NOMO-1 (cell line): ENCODE data around the gene LBHD1.
"Not testable (repeated sequence)": the region's sequence is repeated elsewhere in the genome, so short reads cannot be mapped to it uniquely, and the experiment has no call there.

Experiments
- DNase-seq, 2 experiments: peaks; one replicate each; lab custom pipeline; 2025; ENCODE audit not compliant: unreplicated experiment in 2 of 2; lab: John Stamatoyannopoulos, UW

LBHD1 gene

DNA sequence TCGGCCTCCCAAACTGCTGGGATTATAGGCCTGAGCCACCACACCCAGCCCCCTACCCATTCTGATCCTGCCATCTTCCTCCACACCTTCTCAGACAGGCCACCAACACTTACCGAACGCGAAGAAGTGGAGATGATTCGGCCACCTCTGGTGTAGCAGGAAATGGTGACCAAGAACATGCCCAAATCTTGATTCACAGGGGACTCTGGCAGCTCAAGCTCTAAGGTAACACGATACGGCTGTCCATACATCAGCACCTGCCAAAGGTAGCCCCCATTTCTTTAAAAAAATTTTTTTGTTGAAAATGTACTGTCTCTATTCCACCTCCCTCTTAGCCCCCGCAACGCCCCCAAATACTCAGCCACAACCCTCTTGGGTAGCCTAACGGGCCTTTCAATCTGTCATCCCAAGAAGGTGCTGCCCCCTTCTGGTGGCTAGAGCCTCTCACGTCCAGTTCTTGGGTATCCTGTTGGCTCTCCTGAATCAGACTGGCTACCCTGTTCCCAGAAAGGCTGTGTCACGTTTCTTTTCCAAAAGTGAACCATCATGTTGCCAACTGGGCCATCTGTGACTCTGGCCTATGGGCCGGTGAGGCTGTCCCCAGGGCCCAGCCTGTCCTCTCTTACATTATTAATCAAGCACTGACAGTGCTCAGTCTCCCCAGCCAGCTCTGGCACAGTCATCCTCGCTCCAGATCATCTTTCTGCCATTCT, 22.5 kb upstream of the LBHD1 start:
- peak; percentile 46 to 53 for DNase-seq

DNA sequence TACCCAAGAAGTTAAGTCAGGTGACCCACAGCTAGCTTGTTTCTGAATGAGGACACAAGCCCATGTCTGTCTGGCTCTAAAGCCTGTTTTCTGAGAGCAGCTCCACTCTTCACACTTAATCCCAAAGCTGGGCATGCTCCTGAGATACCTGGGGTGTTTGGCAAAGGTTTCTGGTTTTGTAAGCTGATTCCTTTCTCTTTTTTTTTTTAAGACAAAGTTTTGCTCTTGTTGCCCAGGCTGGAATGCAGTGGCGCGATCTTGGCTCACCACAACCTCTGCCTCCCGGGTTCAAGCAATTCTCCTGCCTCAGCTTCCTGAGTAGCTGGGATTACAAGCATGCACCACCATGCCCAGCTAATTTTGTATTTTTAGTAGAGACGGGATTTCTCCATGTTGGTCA, 21.6 kb upstream of the LBHD1 start:
- DNase-seq, result not testable (repeated sequence)

DNA sequence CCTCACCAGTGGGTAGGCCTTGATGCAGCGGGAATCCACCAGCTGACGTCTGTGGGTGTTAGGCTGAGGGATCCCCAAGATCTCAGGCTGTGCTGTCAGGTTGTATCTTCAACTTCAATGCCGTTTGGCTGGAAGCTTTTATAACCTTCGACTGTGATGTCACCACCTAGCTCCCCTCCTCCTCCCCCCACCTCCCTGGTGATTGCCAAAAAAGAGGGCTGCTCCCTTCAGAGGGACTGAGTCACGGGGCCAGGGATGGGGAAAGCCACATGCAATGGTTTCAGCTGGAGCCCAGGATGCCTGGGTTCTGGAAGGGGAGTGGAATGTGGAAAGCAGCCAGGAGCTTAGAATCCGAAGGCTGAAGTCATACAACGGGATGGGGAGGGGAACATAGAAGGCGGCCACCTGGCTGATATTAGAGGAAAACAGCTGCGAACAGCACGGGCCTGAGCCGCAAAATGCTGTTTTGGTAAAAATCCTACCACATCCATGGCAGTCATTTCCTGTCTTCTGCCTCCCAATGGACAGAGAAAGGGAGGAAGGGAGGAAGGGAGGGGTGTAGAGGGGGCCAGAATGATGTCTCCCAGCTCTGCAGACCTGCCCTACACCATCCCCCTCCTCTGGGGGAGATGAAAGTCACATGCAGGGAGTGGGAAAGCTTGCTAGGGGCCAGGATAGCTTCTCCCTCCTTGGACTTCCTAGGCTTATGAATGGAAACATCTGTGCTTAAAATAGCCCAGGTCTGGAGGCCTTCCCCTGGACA, 17.5 kb upstream of the LBHD1 start, which contains the start of gene LRRN4CL:
LRRN4CL (minus strand) TSS at position 110 of the 763 bp plus-strand sequence. CDS start 1,022 bp downstream, outside the sequence.
- DNase-seq, result no peak

DNA sequence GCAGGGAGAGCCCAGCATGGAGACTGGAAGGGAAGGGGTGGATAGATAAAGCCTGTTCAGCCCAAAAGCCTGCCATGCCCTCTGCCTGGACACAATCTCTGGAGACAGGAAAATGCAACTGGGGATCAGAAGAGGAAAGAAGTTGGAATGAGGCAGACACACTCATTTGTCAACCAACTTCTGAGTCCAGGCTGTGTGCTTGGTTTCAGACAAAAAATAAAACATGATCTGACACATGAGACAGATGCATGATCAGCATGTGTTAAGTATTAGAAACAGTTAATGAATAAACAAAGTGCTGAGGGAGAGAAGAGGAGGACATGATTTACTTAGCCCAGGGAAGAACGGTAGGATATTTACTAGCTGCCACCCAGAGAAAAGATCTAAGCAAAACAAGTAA, 16.4 kb upstream of the LBHD1 start:
- DNase-seq, result no peak

DNA sequence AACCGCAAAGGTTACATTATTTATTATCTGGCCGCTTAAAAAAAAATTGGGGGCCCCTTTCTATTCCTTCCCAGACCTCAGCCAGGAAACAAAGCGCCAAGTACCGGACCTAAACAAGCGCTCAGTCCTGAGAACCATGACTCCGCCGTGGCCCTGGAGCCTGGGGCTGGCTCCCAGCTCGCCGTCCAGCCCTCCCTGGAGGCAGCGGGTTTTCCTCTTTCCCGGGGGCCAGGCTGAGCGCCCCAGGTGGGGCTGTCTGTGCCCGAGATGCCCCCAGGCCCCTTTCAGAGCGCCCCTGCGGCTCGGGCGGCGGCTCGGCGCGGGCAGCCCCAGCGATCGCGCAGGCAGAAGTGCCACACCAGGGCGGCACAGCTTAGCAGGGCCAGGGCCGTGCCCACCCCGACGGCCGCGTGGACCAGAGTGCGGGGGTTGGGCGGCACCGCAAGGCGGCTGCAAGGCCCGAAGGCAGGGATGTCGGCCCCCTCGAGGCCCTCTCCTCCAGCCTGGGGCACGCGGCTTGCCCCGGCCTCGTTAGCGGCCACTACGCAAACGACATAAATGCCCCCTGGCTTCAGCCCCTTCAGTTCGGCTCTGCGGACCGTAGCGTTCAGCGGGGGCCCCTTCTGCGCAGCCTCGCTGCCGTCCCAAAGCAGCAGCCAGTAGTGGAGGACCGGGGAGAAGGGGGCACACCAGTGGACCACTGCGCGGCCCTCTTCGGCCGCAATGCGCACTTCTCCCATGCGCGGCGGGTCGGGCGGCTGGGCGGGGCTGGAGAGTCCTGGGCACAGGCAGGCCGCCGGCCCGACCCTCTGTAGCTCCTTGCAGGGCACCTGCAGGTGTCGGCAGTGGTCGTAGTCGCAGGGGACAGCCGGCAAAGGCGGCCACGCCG, 15.7 kb upstream of the LBHD1 start:
- DNase-seq, result no peak

DNA sequence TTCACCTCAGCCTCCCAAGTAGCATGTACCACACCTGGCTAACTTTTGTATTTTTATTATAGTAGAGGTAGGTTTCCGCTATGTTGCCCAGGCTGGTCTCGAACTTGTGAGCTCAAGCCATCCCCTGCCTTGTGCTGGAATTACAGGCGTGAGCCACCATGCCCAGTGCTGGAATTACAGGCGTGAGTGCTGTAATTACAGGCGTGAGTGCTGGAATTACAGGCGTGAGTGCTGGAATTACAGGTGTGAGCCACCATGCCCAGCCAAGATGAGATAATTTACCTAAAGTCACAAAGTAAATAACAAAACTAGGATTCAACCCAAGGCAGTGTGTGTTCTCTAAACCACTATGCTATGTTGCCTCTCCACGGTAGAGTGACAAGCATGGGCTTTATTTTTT, 10.5 kb upstream of the LBHD1 start:
- no peak for DNase-seq

DNA sequence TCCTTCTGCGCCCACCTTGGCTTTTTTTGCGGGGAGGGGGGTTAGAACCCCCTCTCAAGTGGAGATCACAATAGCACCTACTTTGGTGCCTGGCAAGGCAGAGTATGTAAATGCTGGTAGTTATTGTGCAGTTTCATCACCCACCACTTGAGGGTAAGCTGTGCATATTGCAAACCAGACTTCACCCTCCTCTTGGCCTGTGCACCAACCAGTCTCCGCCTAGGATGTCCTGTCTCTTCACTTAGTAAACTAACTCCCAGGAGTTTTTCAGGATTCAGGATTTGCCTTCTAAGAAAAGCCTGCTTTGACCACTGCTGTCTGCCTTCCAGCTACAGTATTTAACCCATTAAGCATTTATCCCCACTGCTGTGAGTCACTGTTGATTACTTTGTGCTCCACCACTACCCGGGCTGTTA, 8.8 kb upstream of the LBHD1 start:
- DNase-seq, result peak; percentile 8 to 50

DNA sequence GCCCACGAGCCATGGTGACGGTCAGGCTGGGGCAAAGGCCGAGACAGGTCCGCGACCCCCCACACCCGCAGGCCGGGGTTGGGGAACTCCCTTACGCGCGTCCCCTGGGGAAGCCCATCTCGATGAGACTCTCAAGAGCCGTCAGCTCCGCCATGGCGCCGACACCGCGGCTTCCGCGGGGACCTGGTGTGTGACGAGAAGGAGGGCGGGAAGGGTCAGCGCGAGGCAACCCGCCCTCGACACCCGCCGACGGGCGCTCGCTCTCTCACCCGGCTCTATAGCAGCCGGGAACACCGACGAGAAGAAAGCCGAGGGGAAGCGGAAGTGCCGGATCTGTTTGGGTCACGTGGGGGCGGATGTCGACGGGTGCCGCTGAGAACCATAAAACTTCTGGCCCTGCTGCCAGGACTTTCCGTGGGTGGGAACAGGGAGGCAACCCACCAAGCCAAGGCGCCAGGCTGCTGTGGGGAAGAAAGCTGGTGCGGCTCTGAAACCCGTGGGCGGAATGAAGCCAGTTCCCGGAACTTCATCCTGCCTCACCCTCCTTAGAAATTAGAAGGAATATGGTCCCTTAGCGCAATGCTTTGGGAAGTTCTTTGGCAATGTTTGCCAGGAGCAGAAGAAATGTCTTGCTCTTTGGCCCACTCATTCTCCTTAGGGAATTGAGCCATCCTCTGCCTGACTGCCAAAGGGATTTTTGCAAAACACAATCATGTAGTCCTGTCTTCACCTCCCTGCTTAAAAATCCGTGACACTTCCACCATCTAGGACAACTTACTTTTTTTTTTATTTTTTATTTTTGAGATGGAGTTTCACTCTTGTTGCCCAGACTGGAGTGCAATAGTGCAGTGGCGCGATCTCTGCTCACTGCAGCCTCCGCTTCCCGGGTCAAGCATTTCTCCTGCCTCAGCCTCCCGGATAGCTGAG, 7.0 kb upstream of the LBHD1 start, which contains the start of gene UBXN1:
UBXN1 (minus strand) TSS at position 304 of the 927 bp plus-strand sequence; CDS start at position 154, 150 bp downstream.
- peak; percentile 86 to 88 for DNase-seq

DNA sequence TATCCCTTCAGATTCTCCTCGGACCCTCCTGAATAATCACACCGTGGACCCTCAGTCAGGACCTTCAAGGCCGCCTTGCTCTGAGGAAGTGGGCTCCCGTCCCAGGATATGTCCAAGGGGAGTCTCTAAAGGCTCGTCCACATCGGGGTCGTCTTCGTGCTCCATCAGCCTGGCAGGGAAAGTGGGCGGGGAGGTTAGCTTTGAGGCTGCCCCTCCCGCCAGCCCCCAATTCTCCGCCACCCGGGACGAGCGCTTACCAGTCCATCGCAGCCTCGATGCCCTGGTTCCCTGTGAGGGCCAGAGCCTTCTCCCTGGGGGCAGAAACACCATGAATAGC, 6.3 kb upstream of the LBHD1 start:
- no peak for DNase-seq

DNA sequence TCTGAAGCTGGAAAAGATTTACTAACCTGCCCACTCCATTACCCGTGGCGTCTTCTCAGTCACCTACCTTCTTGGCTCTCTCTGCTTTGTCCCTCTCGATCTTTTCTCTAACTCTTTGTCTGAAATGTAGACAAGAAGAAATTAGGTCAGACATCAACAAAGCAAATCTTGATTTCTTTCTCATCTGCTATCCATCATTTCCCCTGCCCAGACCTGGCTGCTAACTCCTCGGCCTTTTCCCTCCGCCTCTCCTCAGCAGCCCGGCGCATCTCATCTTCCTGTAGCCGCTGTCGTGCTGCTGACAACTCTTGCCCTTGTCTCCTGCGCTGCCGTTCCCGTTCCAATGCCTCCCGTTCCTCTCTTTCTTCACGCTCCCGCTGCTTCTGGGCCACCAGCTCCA, 5.6 kb upstream of the LBHD1 start:
- DNase-seq, result no peak

DNA sequence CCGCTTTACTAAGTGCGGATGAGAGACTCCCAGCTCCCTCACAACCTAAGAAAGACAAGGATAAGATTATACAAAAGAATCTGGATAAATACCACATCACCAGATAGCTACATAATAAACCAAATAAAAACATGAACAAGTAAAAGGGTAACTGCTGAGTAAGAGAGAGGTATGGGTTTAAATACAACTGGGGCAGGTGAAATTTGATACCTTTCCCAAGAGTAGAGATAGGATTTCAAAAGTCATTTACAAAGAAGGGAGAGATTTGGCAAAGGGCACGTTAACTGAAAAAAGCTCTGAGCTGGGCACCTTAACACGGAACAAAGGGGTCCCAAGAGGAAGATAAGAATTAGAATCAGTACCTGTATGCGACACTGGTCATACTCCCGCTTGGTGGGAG, 5.1 kb upstream of the LBHD1 start:
- no peak for DNase-seq

DNA sequence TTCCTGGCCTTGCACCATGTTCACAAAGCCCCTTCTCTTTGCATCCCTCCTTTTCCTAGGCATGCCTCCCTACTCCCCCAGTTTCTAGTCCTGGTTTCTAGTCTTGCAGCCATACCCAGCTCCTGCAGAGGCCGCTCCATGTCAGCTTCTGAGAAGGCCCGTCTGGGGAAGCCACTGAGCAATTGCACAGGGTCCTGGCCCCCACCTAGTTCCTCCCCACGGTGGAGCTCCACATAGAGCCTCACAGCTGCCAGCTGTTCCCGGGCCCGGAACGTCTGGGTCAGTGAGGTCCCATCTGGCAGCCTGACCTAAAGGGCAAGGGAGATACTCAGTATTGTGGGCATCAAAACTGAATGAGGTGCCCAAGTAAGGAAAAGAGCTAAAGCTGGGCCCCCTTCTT, 4.6 kb upstream of the LBHD1 start:
- DNase-seq, result no peak

DNA sequence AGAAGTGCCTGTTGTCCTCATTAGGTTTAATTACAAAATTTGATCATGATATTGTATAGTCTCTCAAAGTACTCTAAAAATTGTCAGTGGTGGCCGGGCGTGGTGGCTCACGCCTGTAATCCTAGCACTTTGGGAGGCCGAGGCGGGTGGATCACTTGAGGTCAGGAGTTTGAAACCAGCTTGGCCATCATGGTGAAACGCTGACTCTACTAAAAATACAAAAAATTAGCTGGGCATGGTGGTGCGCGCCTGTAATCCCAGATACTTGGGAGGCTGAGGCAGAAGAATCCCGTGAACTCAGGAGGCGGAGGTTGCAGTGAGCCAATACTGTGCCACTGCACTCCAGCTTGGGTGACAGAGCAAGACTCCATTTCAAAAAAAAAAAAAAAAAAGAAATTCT, 3.3 kb upstream of the LBHD1 start:
- not testable (repeated sequence) for DNase-seq

DNA sequence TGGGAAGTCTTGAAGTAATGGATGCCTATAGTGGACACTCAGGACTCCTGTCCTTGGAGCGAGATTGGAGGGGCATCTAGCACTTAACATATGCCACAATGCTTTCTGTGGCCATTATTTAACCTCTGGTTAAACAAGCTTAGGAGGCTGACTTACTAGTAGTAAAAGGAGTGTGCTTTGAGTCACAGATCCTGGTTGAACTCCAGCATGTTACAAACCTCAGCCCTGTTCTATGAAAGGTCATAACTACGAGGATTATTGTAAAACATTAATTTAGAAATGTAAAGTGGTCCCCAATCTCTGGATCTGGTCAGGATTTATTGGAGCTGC, 1.1 kb upstream of the LBHD1 start:
- DNase-seq, result no peak

DNA sequence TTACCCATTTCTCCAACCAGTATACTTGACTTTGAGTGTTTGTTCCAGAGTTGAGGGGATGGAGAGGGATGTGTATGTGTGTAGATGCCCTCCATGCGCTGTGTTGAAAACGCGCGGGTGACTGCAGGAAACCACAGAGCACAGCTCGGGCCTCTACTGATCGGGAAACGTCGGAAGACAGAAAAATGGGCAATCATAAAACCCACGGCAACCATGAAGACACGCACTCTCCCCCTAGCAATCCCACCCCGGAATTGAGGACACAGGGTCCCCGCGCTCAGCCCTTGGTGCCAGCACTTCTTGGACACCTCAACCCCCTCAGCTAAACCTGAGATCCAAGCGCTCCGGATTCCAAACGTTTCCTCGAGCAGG, 845 bp downstream of the LBHD1 start:
- DNase-seq, result peak in 1 of 2 experiments; percentile 51

DNA sequence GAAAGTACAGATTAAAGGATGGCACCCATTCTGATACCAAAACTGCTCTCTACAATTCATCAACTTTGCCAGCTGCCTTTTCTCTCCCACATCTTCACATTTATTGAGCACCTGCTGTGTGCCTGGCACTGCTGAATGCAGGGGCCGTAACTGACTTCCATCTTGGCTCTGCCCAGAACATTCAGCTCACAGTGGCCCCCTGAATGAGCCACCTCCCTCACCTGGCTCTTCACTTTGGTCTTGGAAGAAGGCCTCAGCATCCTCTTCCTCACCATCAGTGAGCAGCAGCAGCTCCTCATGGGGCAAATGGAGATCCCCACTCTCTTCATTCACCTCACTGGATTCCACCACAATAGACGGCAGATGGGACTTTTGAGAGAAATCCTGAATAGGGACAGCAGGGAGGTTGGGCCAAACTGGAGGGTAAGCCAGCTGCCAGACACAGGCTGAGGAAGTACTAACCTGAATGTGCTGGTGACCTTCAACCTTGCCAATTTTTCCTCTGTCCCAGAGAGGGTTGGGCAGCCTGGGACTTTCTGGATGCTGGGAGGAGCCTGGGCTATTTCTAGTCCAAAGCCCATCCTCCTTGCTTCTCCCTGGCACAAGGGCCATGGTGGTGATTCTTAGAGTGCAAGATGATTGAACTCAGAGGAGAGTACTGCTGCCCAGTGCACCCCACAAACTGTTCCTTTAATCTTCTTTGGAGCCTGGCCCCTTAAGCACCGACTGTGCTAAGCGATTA, 2.5 kb downstream of the LBHD1 start:
- no peak for DNase-seq

DNA sequence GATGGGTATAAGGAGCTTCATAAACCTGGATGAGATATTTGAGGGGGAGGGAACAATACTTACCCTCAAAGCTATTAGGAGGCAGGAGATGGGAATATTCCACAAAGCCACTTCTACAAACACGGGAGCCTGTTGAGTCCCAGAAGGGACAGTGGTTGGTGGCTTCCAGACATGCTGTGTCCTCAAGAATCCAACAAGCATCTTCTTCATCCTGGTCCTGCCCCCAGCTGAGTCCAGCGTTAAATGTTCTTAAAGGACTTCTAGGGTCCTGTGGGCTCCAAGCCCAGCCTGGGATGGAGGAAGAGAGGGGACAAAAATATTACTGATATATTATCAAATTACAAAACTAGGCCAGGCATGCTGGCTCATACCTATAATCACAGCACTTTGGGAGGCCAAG, 4.6 kb downstream of the LBHD1 start:
- no peak for DNase-seq

DNA sequence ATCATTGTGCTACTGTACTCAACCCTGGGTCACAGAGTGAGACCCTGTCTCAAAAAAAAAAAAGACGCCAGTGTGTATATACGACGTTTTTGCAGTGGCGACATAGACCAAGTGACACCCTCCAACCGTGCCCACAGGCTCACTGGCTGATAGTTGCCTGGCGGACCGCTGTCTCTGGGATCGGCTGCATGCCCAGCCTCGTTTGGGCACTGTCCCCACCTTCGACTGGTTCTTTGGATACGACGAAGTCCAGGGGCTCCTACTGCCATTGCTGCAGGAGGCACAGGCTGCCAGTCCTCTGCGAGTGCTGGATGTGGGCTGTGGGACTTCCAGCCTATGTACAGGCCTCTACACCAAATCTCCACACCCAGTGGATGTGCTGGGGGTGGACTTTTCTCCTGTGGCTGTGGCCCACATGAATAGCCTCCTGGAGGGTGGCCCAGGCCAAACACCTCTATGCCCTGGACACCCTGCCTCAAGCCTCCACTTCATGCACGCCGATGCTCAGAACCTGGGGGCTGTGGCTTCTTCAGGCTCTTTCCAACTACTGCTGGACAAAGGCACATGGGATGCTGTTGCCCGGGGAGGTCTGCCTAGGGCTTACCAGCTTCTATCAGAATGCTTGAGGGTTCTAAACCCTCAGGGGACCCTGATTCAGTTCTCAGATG, 5.7 kb downstream of the LBHD1 start:
- DNase-seq, result no peak

DNA sequence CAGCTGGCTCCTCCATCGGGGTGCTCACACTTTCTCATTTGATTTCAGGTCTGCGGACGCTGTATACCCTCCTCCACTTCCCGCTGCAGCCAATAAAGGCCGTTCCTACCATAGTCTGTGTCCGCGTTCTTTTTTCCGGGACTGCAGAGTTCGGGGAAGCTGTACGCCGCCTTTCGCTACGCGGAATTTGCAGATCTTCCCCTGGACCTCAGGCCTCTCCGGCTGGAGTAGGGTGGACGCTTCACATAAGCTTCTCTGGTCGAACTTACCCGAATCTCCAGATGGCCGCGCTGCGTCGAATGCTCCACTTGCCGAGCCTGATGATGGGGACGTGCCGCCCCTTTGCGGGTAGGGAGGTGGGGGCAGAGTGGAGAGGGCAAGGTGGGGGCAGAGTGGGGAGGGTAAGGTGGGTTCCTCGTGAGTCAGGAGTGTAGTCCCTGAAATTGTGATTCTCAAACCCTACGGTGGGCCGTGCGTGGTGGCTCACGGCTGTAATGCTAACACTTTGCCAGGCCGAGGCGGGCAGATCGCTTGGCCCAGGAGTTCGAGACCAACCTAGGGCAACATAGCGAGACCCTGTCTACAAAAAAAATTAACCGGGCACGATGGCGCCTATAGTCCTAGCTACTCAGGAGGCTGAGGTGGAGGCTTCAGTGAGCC, 6.3 kb downstream of the LBHD1 start:
- DNase-seq, result peak; percentile 37 to 62
